Measurements from ENCODE around the gene SPECC1. TPM values are rescaled to one million over a fixed set of nuclear protein-coding genes. Genes with fewer than 3 reads are reported as not detected.
"Not testable (repeated sequence)": the region's sequence is repeated elsewhere in the genome, so short reads cannot be mapped to it uniquely, and the experiment has no call there.

Gene SPECC1
- total RNA-seq, 6 experiments from 2014 or later, result 0.81 to 5.0 (median 2.8) TPM

- H3K4me1 ChIP-seq, result no peaks in the 10 kb centered on the region
- no peak overlapping the region for H3K4me3 ChIP-seq
- H3K27ac ChIP-seq, result no peak overlapping the region
- no peaks in the 10 kb centered on the region for H3K27me3 ChIP-seq
- WGBS (ENCODE audit: insufficient coverage, low coverage, low lambda C conversion rate, missing lambda C conversion rate), result 35% methylated on average over 10 of the region's 12 CpGs
- ATAC-seq (no peak), DNase-seq (no peak)
- H3K9me3 ChIP-seq, result no peaks in the 10 kb centered on the region
- no peaks in the 10 kb centered on the region for H3K36me3 ChIP-seq
- intact Hi-C loops (cut with DNase I), result loop anchor here in 1 of 2 donors (10.0 kb wide), 1 partner anchor 109 kb away; no protein-coding TSS in a partner anchor
- TF ChIP-seq CTCF (IDR thresholded peaks at IDR 0.05), result no peak
- TF ChIP-seq POLR2A (IDR thresholded peaks at IDR 0.05), result no peak
These were observed 94.6 kb downstream of the SPECC1 start for GRCh38 chr17:20103454-20104446.

GRCh38 chr17:20105539-20106280 lies 96.6 kb downstream of the SPECC1 start:
- DNase-seq (no peak), ATAC-seq (no peak)
- Histone ChIP-seq H3K9me3 (no peaks in the 10 kb centered on the region), H3K27ac (no peak overlapping the region), H3K27me3 (no peaks in the 10 kb centered on the region), H3K4me1 (no peaks in the 10 kb centered on the region), H3K4me3 (no peak overlapping the region), H3K36me3 (no peaks in the 10 kb centered on the region)
- intact Hi-C loops (cut with DNase I), result loop anchor here in 1 of 2 donors (10.0 kb wide), 1 partner anchor 111 kb away; no protein-coding TSS in a partner anchor
- 53% methylated on average over 5 of the region's 8 CpGs for WGBS (ENCODE audit: insufficient coverage, low coverage, low lambda C conversion rate, missing lambda C conversion rate)
- TF ChIP-seq POLR2A (IDR thresholded peaks at IDR 0.05), result no peak
- TF ChIP-seq CTCF (IDR thresholded peaks at IDR 0.05), result no peak

GRCh38 chr17:20106446-20106845 lies 97.3 kb downstream of the SPECC1 start:
- not testable (repeated sequence) for H3K9me3 ChIP-seq, H3K4me3 ChIP-seq, ATAC-seq, H3K4me1 ChIP-seq, H3K36me3 ChIP-seq, H3K27ac ChIP-seq, H3K27me3 ChIP-seq, DNase-seq
- intact Hi-C loops (cut with DNase I), result loop anchor here in 1 of 2 donors (10.0 kb wide), 1 partner anchor 112 kb away; no protein-coding TSS in a partner anchor

GRCh38 chr17:20109076-20109475 lies 99.9 kb downstream of the SPECC1 start:
- intact Hi-C loops (cut with DNase I), result loop anchor here in 1 of 2 donors (10.0 kb wide), 1 partner anchor 114 kb away; no protein-coding TSS in a partner anchor
- ATAC-seq (no peak), DNase-seq (no peak)
- TF ChIP-seq CTCF (IDR thresholded peaks at IDR 0.05), result no peak
- no peak for TF ChIP-seq POLR2A (IDR thresholded peaks at IDR 0.05)
- no peaks in the 10 kb centered on the region for H3K9me3 ChIP-seq
- WGBS (ENCODE audit: insufficient coverage, low coverage, low lambda C conversion rate, missing lambda C conversion rate), result 86% methylated on average over 5 of the region's 5 CpGs
- H3K36me3 ChIP-seq, result no peaks in the 10 kb centered on the region
- H3K27me3 ChIP-seq, result no peaks in the 10 kb centered on the region
- no peak overlapping the region for H3K27ac ChIP-seq
- H3K4me3 ChIP-seq, result no peak overlapping the region
- no peaks in the 10 kb centered on the region for H3K4me1 ChIP-seq

Data from right lobe of liver (tissue), 6 donors.